GM19467 (cell line): ENCODE measurements around the gene MRTO4.

Source experiments
- ATAC-seq: cut with Tn5 transposase; IDR thresholded peaks from one replicate; pipeline ENCODE4 v1.9.1; 2021; ENCODE audit warnings: mild to moderate bottlenecking, moderate library complexity; ENCODE audit not compliant: unreplicated experiment

MRTO4 gene

DNA sequence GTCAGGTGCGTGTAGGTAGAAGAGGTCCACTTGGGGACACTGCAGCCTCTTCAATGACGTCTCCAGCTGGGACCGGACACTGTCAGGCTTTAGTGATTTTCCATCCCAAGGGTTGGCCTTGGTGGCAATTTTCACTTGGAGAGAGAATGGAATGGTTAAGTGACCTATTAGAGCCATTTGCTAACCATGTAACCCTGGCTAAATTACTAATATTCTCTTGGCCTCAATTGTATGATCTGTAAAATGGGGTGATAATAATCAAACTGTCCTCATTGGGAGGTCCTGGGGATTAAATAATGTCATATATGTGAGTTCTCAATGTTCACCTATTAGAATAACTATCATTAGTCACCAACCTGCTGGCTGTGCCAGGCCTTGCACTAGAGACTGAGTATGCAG lies 56.9 kb downstream of the MRTO4 start:
- ATAC-seq: no peak

DNA sequence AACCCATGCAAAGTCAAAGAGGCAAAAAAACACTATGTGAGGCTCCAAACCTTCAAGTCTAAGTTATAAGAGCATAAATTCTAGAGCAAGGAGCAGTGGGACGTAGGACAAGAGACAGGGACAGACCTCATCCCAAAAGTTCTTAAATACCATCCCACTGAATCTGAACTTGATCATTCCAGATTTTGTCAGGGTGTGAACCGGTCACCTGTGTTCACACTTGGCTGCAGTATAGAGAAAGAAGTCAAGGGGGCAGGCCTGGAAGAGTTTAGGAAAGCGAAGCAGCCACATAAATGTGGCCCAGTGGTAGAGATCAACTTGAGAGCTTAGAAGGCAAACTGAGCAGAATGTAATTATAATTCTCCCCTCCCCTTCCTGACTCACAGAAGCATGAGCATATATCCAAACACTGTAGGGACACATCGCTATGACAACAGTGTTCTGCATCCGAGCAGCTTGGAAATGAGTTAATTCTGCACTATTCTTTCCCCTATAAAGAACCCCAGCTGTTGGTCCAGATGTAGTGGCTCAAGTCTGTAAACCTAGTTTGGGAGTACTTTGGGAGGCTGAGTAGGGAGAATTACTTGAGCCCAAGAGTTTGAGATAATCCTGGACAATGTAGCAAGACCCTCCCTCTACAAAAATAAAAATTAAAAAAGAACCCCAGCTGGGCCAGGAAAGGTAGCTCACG lies 57.7 kb downstream of the MRTO4 start:
- no peak for ATAC-seq
